LHCN-M2 (cell line): ENCODE data around the gene VAPA. TPM values are rescaled to one million over a fixed set of nuclear protein-coding genes. Genes with fewer than 3 reads are reported as not detected.
"Not testable (repeated sequence)": the region's sequence is repeated elsewhere in the genome, so short reads cannot be mapped to it uniquely, and the experiment has no call there.

ENCODE experiments used
- DNase-seq: peaks from one replicate; pipeline ENCODE4 v3.0.0-alpha.2; 2012; ENCODE audit warnings: low read depth
- total RNA-seq: library from RNA; depleted of rRNA; stranded (reverse); fragments of >200 nt; gene quantifications from 2 replicates; pipeline ENCODE4 v1.2.3, GENCODE V29; 2014

The VAPA gene
- total RNA-seq, 1 experiment from 2014 or later: 273 TPM

- no peak for DNase-seq
These were observed 27.8 kb upstream of the VAPA start for GRCh38 chr18:9886005-9886348.

- DNase-seq: no peak
These were observed 25.8 kb upstream of the VAPA start for GRCh38 chr18:9887992-9888391.

DNA sequence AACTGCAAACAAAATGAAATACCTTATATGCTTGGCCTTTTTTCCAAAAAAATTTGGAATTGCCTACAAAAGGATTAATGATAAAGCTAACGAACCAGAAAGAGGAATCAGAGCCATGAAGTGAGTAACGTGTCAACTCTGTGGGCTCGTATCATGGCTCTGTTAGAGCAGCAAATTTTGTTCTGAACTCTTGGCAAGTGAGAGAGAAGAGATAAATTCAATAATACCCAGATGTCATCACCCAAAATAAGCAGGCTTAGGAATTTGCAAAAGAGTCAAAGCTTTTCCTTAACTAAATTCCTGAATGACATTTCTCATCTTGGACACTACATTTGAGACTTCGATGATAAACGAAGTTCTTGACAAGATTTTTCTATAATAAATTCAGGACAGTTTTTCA is 23.6 kb upstream of the VAPA start:
- no peak for DNase-seq

- DNase-seq: no peak
These were observed 22.9 kb upstream of the VAPA start for GRCh38 chr18:9890957-9891356.

DNA sequence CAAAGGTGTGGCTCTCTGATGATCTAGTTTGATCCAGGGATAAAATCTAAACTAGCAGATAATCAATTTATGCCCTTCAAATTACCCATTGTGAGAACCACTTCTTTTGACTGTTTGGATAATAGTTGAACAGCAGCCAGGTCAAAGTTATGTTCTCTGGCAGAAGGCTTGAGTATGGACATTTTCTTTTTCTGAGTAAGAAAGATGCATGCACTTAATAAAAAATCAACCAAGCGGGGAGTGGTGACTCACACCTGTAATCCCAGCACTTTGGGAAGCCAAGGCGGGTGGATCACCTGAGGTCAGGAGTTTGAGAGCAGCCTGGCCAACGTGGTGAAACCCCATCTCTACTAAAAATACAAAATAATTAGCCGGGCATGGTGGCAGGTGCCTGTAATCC is 22.3 kb upstream of the VAPA start:
- DNase-seq: not testable (repeated sequence)

DNA sequence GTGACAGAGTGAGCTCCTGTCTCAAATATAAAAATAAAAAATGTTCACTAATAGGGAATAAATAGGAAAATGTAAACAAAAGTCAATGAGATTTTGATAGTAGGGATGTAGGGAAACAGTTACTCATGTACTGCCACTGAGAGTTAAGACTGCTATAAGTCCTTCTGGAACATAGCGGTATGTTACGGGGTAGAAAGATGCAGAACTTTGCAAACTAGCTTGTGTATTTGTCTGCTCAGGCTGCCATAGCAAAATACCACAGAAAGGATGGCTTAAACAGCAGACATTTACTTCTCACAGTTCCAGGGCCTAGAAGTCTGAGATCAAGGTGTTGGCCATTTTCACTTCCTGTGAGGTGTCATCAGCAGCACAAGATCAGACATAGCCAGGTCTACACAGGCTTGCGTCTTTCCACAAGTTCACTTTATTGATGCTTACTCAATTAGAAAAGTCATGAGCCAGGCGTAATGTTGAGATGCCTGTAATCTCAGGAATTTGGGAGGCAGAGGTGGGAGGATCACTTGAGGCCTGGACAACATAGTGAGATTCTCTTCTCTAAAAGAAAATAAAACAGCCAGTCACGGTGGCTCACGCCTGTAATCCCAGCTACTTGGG is 19.3 kb upstream of the VAPA start:
- no peak for DNase-seq

DNA sequence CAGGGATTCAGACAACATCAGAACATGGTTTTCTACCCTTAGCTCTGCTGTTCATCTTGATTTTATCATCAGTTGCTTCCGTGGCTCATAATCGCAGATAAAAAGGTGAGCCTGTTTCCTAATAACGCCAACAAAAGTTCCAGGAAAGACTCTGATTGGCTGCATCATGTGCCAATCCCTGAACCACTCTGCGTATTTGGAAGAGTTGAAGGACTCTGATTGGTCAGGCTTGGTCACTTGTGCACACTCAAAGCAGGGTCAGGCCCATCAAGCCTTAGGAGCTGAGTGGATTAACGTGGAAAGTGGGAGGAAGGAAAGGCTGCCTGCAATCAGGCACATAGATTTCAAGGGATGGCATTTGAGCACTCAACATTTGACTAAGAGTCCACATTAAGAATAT is 16.7 kb upstream of the VAPA start:
- DNase-seq: no peak

- not testable (repeated sequence) for DNase-seq
These were observed 16.0 kb upstream of the VAPA start for GRCh38 chr18:9897787-9898291.

- DNase-seq: no peak
These were observed 14.8 kb upstream of the VAPA start for GRCh38 chr18:9898792-9899549.

GRCh38 chr18:9899550-9899930 is 14.3 kb upstream of the VAPA start:
- not testable (repeated sequence) for DNase-seq

DNA sequence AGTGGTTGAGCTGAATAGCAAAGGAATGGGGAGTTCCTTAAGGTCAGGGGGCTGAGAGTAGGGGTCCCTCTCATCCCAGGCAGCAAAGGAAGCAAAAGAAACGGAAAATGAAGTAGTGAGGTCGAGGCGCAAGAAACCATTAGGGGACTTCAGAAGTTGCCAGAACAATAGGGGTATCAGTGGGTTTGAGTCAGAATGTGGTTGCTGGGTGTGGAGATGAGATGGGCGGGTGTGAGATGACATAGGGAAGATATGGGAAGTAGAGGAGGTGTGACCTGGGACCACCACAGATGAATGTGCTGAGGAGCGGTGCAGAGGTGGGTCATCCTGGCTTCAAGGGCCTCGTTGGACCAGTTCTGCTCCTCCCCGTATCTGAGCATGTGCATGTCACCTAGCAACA is 13.1 kb upstream of the VAPA start:
- no peak for DNase-seq

GRCh38 chr18:9901377-9901776 is 12.4 kb upstream of the VAPA start:
- no peak for DNase-seq

- not testable (repeated sequence) for DNase-seq
These were observed 11.6 kb upstream of the VAPA start for GRCh38 chr18:9902264-9902663.

DNA sequence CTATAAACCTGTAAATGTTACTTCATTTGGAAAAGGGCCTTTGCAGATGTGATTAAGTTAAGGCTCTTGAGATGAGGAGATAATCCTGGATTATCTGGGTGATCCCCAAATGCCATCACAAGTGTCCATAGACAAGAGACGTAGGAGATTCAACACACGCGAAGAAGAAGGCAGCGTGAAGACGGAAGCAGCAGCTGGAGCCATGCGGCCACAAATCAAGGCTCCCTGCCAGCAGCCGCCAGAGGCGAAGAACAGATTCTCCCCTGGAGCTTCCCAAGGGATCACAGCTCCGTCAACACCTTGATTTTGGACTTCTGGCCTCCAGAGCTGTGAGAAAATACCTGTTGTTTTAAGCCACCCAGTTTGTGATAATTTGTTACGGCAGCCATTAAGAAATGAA is 11.0 kb upstream of the VAPA start:
- no peak for DNase-seq

DNA sequence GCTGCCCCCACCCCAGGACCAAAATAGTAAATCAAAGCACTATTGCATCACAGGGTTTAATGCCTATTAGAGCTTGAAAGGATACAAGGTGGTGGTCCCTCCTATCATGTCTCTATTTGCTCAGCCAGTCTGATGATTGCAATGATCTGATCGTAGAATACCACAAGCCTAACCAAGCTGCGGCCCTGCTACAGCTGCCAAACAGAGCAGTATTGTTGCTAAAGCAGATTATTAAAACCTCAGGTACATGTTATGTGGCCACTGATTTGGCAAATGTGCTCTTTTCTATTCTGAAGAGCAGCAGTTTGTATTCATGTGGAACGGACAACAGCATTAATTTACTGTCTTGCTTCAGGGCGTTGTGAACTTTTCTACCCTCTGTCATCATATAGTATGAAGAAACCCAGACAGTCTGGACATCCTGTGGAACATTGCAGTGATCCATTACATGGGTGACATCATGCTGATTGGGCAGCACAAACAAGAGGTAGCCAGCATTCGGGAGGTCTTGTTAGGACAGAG is 8.4 kb upstream of the VAPA start:
- no peak for DNase-seq

- DNase-seq: no peak
These were observed 7.3 kb upstream of the VAPA start for GRCh38 chr18:9906481-9906880.

- no peak for DNase-seq
These were observed 5.9 kb upstream of the VAPA start for GRCh38 chr18:9907867-9908266.

DNA sequence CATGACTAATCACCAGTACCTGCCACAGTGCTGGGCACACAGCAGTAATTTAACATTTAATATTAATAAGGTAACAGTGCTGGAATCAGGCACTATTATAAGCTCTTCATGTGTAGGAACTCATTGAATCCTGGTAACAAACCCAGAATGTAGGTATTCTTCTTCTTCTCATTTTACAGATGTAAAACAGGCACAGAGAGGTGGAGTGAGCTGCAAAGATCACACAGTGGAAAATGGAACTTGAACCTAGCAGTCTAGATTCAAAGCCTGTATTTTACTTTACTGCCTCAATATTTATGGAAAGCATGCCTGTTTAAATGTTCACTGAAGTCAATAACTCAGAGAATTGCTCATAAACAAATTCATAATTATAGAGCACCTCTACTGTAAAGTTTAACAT is 3.7 kb upstream of the VAPA start:
- DNase-seq: no peak

- DNase-seq: no peak
These were observed 3.2 kb upstream of the VAPA start for GRCh38 chr18:9910661-9911060.

DNA sequence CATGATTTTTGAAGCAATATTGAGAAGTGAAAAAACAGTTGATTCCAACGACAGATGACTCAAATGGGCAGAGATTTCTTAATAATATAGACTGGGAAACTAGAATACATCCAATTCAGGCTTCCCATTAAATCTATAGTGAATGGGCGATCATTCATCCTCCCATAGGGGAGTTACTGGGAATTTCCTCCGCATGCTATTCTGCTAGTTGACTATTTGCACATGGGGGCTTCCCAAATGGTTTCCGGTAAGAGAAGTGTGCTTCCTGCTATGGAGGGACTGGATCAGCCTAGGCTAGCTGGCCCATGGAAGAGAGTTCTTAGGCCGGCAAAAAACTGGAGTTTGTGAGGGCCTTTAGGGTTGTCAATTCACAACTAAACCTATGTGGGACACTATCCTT is 2.6 kb upstream of the VAPA start:
- DNase-seq: no peak

- DNase-seq: not testable (repeated sequence)
These were observed 1.5 kb upstream of the VAPA start for GRCh38 chr18:9912285-9912684.

- DNase-seq: no peak
These were observed 678 bp upstream of the VAPA start for GRCh38 chr18:9913151-9913525.

DNA sequence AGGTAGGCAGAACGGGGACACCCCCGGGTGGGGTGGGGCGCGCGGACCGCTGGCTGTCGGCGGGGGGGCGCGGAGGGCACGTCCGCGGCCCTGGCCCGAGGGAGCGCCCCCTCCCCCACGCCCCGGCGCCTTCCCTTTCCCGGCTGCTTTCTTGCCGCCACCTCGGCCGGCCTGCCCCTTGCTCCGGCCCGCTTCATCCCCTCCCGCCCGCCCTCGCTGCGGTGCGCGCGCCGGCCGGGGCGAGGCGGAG is 443 bp downstream of the VAPA start:
- DNase-seq: peak; percentile 32
